Smooth muscle cell of the brain vasculature (primary cell): ENCODE results near the gene FBXL13.
A peak's percentile ranks its signal among the peaks of the same experiment; 100 is the strongest.

Experiments used
- DNase-seq: peaks from one replicate; pipeline ENCODE4 v3.0.0-alpha.2; 2012; ENCODE audit warnings: low read depth, low spot score

FBXL13 gene

DNA sequence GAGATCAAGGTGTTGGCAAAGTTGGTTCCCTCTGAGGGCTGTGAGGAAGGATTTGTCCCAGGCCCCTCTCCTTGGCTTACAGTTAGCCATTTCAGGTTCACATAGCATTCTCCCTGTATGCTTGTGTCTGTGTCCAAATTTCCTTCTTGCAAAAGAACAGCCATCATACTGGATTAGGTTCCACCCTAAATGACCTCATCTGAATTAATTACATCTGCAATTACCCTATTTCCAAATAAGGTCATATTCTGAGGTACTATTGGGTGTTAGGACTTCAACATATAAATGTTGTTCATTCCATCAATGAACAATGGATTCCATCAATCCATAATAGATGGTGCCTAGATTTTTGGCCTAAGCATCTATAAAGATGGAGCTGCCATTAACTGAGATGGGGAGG, 178.0 kb downstream of the FBXL13 start:
- no peak for DNase-seq

DNA sequence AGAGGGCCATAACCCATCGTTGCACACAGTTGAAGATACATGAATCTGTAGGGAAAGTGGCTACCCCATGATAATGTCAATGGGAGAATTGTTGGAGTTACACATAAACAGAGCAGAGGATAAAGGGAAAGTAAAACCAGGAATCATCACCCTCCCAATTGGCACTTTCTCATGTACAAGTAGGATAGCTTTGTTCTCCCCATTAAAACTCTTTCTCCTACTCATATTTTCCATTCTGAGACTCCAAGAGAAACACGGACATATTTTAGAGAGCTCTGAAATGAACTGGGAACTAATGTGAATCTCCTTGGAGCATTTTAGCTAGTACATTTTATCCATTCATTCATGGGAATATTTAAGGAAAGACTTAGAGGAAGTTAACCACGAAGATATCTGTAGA, 179.0 kb downstream of the FBXL13 start:
- DNase-seq: no peak

DNA sequence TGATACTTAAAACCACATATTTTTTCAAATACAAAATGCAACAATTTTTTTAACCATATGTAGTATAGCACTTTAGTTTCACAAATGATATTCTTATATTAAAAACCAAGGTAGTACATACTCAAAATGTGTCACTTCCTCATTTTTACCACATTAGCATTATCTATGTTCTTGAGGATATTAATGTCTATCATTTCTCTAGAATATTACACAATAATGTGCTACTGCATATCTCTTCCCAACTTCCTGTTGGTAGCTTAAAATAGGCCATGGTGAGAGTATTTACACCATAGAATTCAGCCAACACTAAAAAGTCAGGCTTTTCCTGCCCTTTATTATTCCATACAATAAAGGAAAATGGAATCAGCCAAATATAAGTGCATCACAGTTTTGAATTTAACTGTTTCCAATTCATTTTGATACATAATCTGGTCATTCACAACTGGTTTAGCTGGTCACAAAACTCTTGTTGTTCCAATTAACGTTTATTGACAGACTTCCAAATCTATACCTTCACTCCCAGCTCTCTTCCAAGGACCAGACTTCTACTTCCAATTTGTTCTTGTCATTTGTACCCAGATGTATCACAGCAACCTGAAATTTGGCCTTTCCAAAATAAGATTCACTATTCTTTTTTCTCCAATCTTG, 181.8 kb downstream of the FBXL13 start:
- DNase-seq: no peak

DNA sequence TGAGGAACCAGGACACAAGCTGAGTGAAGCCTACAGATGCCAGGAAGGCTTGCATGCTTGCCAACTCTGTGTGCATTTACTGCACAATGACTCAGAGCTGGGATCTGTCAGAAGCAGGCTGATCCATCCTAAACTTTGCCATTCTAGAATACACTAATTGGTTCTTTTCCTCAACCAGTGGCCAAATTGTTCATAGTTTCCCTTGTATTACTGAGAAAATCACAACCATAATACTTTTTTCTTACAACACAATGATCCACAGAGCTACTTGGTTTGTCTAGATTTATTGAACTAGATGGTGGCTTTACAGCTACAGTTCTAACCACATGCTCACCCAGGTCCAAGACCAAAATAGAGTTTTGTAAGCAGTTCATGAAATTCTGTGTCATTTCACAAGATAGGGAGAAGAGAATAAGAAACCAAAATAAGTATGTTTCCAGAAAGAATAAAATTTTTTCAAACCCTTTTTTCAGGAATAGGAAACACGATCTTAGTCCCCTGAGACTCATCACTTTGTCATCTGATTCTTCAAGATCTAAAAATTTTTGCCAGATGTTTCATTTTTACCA, 182.8 kb downstream of the FBXL13 start:
- no peak for DNase-seq

DNA sequence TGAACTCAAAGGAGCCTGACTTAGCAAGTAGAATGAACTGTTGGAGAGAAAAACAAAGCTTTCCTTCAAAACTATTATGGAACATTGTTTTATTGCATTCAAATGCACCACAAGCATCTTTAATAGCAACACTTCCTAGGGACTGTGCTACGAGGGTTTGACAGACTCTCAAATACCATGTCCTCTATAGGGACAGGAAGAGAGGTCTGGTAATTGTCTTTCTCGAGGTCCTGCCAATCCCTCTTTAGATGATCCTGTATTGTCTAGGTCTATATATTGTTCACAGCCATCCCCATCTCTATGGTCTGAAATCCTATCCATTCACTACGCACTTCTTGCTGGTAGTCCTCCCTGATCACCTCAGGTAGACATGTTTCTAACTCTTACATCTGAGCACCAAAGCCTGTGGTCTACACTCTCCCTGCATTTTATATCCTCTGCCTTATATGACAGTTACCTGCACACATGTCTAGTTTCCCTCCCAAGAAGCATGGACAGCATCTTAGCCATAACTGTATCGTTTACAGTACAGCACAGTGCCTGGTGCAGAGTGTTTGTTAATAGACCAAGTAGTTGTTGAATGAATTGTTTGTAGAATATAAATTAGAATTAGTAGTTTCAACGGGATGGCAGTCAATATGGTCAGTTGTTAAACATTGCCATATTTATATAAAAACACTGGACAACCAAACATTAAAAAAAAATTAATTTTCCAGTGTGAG, 183.5 kb downstream of the FBXL13 start:
- no peak for DNase-seq

DNA sequence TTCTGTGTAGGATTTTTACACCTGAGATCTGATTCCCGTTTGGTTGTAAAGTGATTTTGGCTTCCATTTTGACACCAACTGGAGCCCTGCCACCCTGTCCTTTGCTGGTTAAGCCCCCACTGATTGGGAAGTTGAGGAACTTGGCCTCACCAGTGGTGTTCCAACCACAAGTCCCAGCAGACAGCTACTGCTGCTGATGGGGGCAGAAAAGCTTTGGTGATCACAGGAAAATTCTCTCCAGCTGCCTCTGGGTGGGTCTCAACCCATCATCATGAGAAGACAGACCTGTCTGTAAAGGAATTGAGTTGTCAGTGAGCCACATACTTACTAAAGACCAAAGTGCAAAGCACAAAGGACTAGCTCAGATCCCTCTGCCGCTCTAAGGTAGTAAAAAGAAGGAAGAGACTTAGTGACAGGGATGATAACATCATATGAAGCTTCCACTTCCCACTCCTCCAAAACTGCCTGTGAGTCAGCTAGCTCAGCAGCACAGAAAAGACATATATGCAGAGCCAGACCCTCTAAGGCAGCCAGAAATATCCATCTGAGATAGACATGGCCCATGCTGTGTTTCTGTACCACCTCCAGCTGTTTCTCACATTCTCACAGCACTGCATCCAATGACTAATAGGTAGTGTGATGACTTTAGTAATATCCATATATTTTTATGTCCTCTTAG, 184.2 kb downstream of the FBXL13 start:
- DNase-seq: peak; percentile 91

DNA sequence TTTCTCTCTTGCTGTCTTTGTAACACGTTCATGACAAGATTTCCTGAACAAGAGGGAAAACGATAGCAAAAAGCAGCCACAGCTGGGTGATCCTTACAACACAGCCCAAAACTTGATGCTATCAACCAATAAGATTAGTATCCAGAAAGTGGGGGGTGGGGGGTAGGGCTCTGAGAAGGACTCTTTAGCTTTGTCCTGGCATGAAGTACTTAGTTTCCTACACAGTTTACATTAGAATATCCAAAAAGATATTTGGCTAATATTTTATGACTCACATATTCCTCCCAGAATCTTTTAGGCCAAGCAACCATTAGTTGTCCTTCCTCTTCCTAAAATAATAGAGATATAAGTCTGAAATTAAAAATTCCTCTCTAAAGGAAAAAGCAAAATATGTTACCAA, 184.7 kb downstream of the FBXL13 start:
- no peak for DNase-seq

DNA sequence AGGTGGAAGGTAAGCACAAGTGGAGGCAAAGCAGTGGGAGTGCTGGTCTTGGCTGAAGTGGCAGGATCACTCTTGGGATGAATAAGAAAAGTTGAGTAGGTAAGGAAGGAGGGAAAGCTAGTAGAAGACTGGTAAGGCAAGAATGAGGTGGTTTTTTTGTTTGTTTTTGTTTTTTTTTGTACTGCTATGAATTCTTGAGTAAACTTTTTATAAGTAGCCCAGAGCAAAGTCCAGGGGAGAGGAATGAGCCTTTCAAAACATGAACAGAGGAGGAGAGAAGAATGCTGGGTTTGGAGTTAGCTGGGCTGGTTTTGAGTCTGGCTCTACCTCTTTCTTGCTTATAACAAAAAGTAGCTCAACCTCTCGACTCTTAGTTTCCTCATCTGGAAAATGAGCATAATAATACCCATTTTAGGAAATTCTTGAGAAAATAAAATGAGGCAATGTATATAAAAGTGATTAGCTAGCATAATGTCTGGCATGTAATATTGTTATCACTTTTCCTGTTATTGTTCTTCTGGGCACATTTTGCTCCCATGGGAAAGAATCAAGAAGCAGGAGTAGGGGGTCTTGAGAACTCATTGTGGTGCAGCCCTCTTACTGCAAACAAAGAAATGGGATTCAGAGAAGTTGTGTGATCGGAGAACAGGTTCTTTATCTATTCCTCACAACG, 185.9 kb downstream of the FBXL13 start:
- DNase-seq: no peak

DNA sequence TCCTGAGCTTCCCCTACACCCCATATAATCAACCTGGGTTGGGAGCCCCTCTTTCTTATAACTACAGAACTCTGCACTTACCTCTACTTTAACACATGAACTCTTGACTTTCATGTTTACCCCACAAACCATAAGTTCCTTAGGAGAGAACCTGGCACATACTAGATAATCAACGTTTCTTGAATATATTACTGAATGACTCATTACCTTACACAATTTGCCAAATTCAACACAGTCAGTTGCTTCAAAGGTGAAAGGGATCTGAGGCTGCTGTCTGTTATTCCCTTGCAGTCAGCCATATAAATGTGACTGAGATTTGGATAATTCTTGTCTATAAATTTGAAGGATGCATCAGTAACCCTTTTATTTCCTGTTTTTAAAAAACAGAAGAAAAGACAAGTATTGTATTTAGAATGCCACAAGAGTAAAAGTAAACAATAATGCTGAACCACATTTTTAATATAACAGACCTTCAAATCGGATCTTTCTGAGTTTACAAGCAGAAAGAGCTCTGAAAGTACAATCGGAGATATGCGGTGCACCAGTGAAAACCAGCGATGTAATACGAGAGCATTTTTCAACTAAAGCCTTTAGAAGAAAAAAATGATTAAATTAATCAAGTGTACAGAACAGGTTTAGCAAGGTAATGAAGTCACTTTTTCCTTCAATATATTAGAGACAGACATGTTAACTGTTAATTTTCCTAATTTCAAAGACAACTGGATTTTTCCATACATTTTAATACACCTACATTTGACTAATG, 191.3 kb downstream of the FBXL13 start:
- DNase-seq: no peak

DNA sequence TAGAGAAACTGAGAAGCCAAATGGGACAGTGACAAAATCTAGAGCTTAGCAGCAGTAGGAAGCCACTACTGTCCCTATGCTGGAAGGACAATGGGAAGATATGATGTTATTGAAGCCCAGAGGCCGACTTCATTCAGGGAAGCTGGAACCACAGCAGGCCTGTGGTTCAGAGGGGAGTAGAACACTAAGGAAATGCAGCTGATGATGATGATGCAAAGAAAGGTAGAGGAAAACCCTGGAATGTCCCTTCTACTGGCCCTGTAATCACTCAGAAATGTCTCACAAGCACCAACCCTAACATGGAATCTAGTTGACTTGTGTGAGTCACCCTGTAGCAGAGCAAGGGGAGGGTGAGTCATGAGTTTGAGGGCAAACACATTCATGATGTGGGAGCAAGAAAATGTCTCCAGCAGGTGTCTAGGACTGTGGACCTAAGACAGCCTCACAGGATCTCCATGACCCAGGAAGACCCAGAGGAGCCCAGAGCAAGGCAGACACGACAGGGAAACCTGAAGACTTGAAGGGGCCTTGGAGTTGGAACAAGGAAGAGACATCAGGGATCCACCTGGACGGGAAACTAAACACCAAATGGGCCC, 198.8 kb downstream of the FBXL13 start:
- DNase-seq: peak; percentile 58

DNA sequence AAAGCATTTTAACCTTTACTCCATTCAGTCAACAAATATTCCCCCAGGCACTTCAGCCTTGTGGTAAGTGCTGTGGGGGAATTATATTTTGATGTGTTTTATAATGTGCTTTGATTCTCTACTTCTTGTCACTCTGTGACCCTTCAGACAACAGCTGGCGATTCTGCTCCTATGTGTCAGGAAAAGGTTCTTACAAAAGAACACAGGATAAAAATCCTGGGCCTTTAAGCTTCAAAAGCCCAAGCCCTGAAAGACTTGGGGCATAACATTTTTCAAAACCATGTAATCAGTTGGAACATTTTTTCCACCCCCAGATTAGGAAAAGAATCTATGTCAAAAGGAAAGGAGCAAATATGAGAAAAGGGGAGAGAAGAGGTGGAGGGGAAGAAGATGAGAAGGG, 199.6 kb downstream of the FBXL13 start:
- no peak for DNase-seq

DNA sequence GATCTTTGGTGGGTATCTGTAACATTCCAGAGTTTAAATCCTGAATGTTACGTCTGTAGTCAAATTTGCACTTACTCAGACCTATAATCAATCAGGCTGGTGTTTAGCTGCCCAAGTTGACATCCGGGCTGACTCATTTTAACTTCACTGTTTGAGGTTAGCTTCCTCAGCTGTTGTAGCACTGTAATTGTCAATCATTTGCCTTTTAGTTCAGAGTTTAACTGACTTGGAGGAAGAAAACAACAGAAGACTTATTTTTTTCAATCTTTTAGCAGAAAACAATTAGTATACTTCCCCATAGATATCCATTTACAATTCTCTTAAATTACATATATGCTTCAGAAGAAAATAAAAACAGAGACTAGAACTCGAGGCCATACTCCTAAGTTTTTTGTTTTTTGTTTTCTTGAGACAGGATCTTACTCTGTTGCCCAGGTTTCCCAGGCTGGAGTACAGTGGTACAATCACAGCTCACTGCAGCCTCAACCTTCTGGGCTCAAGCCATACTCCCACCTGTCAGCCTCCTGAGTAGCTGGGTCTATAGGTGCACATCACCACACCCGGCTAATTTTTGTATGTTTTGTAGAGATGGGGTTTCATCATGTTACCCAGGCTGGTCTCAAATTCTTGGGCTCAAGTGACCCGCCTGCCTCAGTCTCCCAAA, 200.3 kb downstream of the FBXL13 start:
- no peak for DNase-seq

DNA sequence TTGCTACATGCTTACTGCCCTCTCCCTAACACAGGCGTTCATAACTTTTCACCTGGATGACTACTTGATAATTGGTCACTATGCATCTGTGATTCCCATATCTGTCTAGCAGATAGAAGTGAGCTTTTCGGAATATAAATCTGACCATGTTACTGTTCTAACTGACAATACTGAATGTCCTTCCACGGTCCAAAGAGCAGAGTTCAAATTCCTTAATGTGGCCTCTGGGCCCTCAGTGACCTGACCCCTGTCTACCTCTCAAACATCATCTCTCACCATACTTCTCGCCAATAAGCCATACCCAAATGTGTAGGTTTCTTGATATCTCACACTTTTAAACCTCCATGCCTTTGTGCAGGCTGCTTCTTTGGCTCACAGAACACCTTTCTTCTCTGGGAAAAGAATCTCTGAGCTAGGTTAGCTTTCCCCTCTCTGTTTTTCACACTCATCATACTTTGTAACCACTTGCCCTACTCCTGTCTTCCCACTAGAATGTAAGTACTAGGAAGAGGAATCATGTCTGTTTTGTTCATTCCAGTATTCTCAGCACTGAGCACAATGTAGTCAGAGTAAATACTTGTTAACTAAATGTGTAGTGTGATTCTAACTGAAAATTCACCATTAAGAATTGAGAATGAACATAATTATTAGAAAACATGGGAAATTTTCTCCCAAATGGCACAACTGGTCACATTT, 201.0 kb downstream of the FBXL13 start:
- DNase-seq: no peak

DNA sequence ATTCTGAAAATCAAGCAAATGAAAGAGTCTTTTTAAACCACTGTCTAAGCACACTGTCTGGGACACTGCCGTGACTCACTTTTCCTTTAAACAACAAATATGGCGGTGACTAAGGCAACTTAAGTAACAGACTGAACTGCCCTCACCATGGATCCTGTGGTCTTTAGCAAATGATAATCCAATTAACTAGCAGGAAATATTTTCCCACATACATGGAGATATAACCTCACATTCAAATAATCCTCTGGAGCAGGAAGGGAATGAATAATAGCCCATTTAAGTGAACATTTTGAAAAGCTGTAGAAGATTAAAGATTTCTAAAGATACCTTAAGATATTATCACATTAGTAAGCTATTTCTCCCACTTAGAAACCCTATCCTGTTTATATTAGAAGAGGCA, 202.1 kb downstream of the FBXL13 start:
- peak; percentile 75 for DNase-seq

DNA sequence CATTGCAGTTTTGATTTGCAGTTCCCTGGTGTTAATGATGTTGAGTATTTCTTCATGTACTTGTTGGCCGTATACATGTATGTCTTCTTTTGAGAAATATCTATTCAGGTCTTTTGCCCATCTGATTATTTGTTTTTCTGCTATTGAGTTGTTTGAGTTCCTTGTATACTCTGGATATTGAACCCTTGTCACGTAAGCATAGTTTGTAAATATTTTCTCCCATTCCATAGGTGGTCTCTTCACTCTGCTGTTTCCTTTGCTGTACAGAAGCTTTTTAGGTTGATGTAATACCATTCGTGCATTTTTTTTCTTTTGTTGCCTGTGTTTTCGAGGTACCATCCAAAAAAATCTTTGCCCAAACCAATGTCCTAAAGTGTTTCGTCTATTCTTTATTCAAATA, 205.4 kb downstream of the FBXL13 start:
- no peak for DNase-seq

DNA sequence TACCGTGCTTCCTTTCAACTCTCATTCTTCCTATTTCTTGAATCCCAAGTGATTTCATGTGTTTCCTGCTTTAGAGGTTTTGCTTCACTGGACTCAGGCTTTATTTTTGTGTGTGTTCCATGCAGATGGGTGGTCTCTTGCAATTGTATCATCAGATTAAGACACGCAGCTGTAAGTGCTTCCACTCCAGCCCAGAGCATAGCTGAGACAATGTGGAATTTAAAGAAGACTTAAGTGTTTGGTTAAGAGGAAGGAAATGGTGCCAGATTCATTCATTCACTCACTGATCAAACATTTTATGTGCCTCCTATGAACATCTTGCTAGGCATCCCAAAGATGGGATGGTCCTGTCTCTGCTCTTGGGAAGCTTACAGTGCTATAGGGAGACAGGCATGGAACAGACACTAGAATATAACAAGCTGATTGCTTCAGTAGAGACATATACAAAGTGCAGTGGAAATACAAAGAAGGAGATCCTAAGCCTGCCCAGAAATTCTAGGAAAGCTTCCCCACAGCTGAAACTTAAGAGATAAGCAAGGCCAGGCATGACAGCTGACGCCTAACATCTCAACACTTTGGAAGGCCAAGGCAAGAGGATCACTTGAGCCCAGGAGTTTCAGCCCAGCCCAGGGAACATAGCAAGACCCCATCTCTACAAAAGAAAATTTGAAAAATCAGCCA, 207.9 kb downstream of the FBXL13 start:
- no peak for DNase-seq

DNA sequence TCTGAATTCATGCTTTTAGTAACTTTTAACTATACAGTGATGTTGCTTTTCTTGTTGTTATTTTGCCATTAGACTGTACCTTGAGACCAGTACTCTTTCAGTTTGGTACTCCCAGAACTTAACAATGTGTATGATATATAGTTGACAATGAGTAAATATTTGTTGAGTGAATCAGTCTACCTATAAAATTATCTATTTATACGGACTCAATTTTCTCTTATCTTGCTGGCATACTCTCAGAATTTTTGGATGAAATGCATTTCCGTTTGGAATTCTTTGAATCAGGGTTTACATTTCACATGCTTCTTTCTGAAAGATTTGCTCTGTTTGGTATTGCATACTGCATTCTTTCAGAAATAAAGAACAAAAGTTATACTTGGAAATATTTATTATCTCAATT, 209.6 kb downstream of the FBXL13 start:
- no peak for DNase-seq

DNA sequence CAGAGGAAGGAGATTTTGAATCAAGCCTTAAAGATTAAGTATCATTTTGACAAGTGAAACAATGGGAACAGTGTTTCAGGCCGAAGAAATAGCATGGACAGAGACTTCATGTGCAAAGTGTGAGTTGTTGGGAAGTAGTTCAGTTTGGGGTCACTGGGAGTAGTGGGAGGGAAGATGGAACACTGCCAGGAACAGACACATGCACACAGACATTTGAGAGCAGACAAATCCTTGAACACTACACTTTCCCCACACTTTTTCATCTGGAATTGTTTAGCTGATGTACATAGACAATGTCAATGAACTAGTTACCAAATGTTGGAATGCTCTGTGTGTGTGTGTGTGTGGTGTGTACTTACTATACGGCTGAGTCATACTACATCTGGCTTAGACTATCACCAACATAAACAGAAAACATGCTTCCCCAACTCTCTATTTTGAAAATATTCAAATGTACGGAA, 214.2 kb downstream of the FBXL13 start:
- DNase-seq: no peak

DNA sequence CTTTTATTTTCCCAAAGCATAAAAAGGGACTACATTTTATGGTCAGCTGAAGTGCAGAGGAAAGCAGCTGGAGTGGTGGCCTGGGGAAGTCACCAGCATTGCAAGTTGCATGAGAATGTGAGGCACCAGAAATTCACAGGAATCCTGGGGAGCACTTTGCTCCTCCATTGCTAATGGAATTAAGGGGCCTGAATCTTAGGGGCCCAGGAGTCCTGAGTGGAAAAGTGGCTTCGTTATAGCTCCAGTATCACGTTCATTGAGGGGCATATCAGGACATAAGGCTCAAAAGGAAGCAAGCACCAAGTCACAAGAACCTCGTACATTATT, 214.8 kb downstream of the FBXL13 start:
- DNase-seq: no peak
